ENCODE measurements around the gene DYNLT4.

DYNLT4 gene

DNA sequence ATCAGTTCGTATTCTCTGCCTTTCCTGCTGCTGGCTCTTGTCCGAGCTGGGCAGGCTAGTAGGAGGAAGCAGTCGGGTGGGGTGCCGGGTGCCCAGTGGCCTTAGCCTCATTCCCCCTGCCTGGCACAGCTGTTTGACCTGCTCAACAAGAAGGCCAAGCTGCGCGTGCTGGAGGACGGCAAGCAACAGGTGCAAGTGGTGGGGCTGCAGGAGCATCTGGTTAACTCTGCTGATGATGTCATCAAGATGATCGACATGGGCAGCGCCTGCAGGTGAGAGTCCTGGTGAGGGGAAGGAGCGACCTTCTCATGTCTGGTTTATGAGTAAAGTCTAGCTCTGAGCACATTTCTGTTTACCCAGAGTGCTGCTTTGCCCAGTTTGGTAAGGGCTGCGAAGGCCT is 48.1 kb downstream of the DYNLT4 start:
- no peaks in the 10 kb centered on the region for H3K27me3 ChIP-seq (ENCODE audit: control insufficient read depth in 5 of 5, insufficient read depth in 4 of 5, low read length in 5 of 5)
- no peak overlapping the region for H3K27ac ChIP-seq (ENCODE audit: low read depth, low read length)
- no peak overlapping the region for H3K9ac ChIP-seq (ENCODE audit: low read length in 5 of 5)
- H3K36me3 ChIP-seq (ENCODE audit: control insufficient read depth in 5 of 5, insufficient read depth in 5 of 5, low read length in 5 of 5) = no peaks in the 10 kb centered on the region
- H3K9me3 ChIP-seq (ENCODE audit: control insufficient read depth in 5 of 5, low read length in 5 of 5) = no peaks in the 10 kb centered on the region
- H3K4me1 ChIP-seq (ENCODE audit: control insufficient read depth in 5 of 5, insufficient read depth in 5 of 5, low read length in 5 of 5) = no peaks in the 10 kb centered on the region
- no peak overlapping the region for H3K4me3 ChIP-seq (ENCODE audit: low read depth in 1 of 5, low read length in 5 of 5)

DNA sequence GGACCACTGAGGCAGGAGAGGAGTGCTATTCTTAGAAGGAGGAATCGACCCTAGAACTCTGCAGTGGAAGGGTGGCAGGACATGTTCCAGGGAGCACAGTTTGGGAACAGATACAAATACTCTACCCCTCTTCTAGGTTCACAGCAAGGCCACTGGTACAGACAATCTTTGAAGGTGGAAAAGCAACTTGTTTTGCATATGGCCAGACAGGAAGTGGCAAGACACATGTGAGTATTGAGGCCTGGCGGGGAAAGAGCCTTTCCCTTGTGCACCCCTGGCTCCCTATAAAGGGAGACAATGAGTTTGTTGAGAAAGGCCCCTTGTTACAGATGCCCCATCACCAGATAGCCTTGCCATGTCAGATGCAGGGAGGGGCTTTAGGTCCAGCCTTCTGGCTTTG is 49.7 kb downstream of the DYNLT4 start:
- Histone ChIP-seq H3K27me3 (ENCODE audit: control insufficient read depth in 5 of 5, insufficient read depth in 4 of 5, low read length in 5 of 5) (no peaks in the 10 kb centered on the region), H3K27ac (ENCODE audit: low read depth, low read length) (no peak overlapping the region), H3K36me3 (ENCODE audit: control insufficient read depth in 5 of 5, insufficient read depth in 5 of 5, low read length in 5 of 5) (no peaks in the 10 kb centered on the region), H3K9ac (ENCODE audit: low read length in 5 of 5) (no peak overlapping the region), H3K4me3 (ENCODE audit: low read depth in 1 of 5, low read length in 5 of 5) (no peak overlapping the region), H3K9me3 (ENCODE audit: control insufficient read depth in 5 of 5, low read length in 5 of 5) (no peaks in the 10 kb centered on the region), H3K4me1 (ENCODE audit: control insufficient read depth in 5 of 5, insufficient read depth in 5 of 5, low read length in 5 of 5) (no peaks in the 10 kb centered on the region)
